ENCODE data around the gene ADORA1.

ADORA1 gene

GRCh38 chr1:203186446-203187303, 59.1 kb downstream of the ADORA1 start, which contains the start of gene CHI3L1:
Gene CHI3L1 (minus strand): TSS chr1:203186704. CDS start chr1:203186623, 81 bp downstream.
- DNase-seq (ENCODE audit: low read depth, low spot score) = no peak

- DNase-seq (ENCODE audit: low read depth, low spot score) = no peak
These were observed 59.8 kb downstream of the ADORA1 start for GRCh38 chr1:203187304-203187685.

- DNase-seq (ENCODE audit: low read depth, low spot score) = no peak
These were observed 60.3 kb downstream of the ADORA1 start for GRCh38 chr1:203187689-203188264.

- no peak for DNase-seq (ENCODE audit: low read depth, low spot score)
These were observed 61.2 kb downstream of the ADORA1 start for GRCh38 chr1:203188686-203189232.

GRCh38 chr1:203189951-203190352, 62.4 kb downstream of the ADORA1 start:
- DNase-seq (ENCODE audit: low read depth, low spot score) = no peak

- no peak for DNase-seq (ENCODE audit: low read depth, low spot score)
These were observed 63.4 kb downstream of the ADORA1 start for GRCh38 chr1:203190949-203191348.

- no peak for DNase-seq (ENCODE audit: low read depth, low spot score)
These were observed 68.8 kb downstream of the ADORA1 start for GRCh38 chr1:203196371-203196770.

- peak; percentile 7 for DNase-seq (ENCODE audit: low read depth, low spot score)
These were observed 70.1 kb downstream of the ADORA1 start for GRCh38 chr1:203197625-203198024.

GRCh38 chr1:203199002-203199401, 71.5 kb downstream of the ADORA1 start:
- no peak for DNase-seq (ENCODE audit: low read depth, low spot score)

- no peak for DNase-seq (ENCODE audit: low read depth, low spot score)
These were observed 71.9 kb downstream of the ADORA1 start for GRCh38 chr1:203199481-203199815.

- DNase-seq (ENCODE audit: low read depth, low spot score) = no peak
These were observed 72.5 kb downstream of the ADORA1 start for GRCh38 chr1:203199816-203200571.

GRCh38 chr1:203200916-203201315, 73.4 kb downstream of the ADORA1 start:
- DNase-seq (ENCODE audit: low read depth, low spot score) = no peak

GRCh38 chr1:203201516-203202205, 74.1 kb downstream of the ADORA1 start:
- DNase-seq (ENCODE audit: low read depth, low spot score) = no peak

GRCh38 chr1:203202431-203203245, 75.1 kb downstream of the ADORA1 start:
- DNase-seq (ENCODE audit: low read depth, low spot score) = no peak

- DNase-seq (ENCODE audit: low read depth, low spot score) = no peak
These were observed 77.2 kb downstream of the ADORA1 start for GRCh38 chr1:203204756-203205155.

GRCh38 chr1:203206129-203206687, 78.7 kb downstream of the ADORA1 start:
- no peak for DNase-seq (ENCODE audit: low read depth, low spot score)

- DNase-seq (ENCODE audit: low read depth, low spot score) = no peak
These were observed 80.2 kb downstream of the ADORA1 start for GRCh38 chr1:203207751-203208150.

- DNase-seq (ENCODE audit: low read depth, low spot score) = no peak
These were observed 80.7 kb downstream of the ADORA1 start for GRCh38 chr1:203208181-203208580.

GRCh38 chr1:203210350-203210749, 82.8 kb downstream of the ADORA1 start:
- no peak for DNase-seq (ENCODE audit: low read depth, low spot score)

- no peak for DNase-seq (ENCODE audit: low read depth, low spot score)
These were observed 83.5 kb downstream of the ADORA1 start for GRCh38 chr1:203210988-203211387.
